CD4-positive, alpha-beta T cell treated with Interleukin-12 subunit alpha and Interleukin-12 subunit beta, for 1 hour (primary cell): Measurements from ENCODE around the gene ACTMAP.
"Not testable (repeated sequence)": the region's sequence is repeated elsewhere in the genome, so short reads cannot be mapped to it uniquely, and the experiment has no call there.

Experiments used
- DNase-seq: peaks from one replicate; pipeline ENCODE4 v3.0.0-alpha.2; 2020

Gene ACTMAP

GRCh38 chr19:40750058-40750873 lies at the start of gene ACTMAP:
Gene ACTMAP, minus strand, starts transcription at chr19:40750477. Its CDS starts 674 bp downstream, at chr19:40749803.
- DNase-seq = peak; percentile 100

GRCh38 chr19:40799558-40800338 lies 49.5 kb upstream of the ACTMAP start:
- DNase-seq = no peak

GRCh38 chr19:40798683-40799557 lies 48.6 kb upstream of the ACTMAP start, which contains the start of gene EGLN2:
Gene EGLN2, plus strand, starts transcription at chr19:40799191. Its CDS starts 1,382 bp downstream, at chr19:40800573.
- peak; percentile 100 for DNase-seq

GRCh38 chr19:40797963-40798682 lies 47.8 kb upstream of the ACTMAP start:
- DNase-seq = peak; percentile 76

- DNase-seq = no peak
Measured at GRCh38 chr19:40797166-40797962, 47.1 kb upstream of the ACTMAP start.

GRCh38 chr19:40791996-40792395 lies 41.7 kb upstream of the ACTMAP start:
- DNase-seq = no peak

GRCh38 chr19:40791349-40791748 lies 41.1 kb upstream of the ACTMAP start:
- DNase-seq = no peak

- DNase-seq = no peak
Measured at GRCh38 chr19:40786060-40787037, 36.1 kb upstream of the ACTMAP start.

GRCh38 chr19:40785526-40785925 lies 35.2 kb upstream of the ACTMAP start:
- no peak for DNase-seq

- not testable (repeated sequence) for DNase-seq
Measured at GRCh38 chr19:40784146-40784545, 33.9 kb upstream of the ACTMAP start.

- DNase-seq = no peak
Measured at GRCh38 chr19:40783711-40784110, 33.4 kb upstream of the ACTMAP start.

GRCh38 chr19:40781140-40781539 lies 30.9 kb upstream of the ACTMAP start:
- no peak for DNase-seq

GRCh38 chr19:40780582-40780981 lies 30.3 kb upstream of the ACTMAP start:
- no peak for DNase-seq

GRCh38 chr19:40778706-40779284 lies 28.5 kb upstream of the ACTMAP start:
- DNase-seq = no peak

- DNase-seq = peak; percentile 100
Measured at GRCh38 chr19:40777937-40778705, 27.8 kb upstream of the ACTMAP start, which contains the start of gene RAB4B. Gene RAB4B, plus strand, starts transcription at chr19:40778247. Its CDS starts 129 bp downstream, at chr19:40778376.

- DNase-seq = no peak
Measured at GRCh38 chr19:40777645-40777936, 27.3 kb upstream of the ACTMAP start.

GRCh38 chr19:40776932-40777644 lies 26.8 kb upstream of the ACTMAP start:
- DNase-seq = peak; percentile 94

GRCh38 chr19:40776364-40776763 lies 26.1 kb upstream of the ACTMAP start:
- DNase-seq = no peak
